ENCODE measurements around the gene PMEPA1.

Gene PMEPA1

DNA sequence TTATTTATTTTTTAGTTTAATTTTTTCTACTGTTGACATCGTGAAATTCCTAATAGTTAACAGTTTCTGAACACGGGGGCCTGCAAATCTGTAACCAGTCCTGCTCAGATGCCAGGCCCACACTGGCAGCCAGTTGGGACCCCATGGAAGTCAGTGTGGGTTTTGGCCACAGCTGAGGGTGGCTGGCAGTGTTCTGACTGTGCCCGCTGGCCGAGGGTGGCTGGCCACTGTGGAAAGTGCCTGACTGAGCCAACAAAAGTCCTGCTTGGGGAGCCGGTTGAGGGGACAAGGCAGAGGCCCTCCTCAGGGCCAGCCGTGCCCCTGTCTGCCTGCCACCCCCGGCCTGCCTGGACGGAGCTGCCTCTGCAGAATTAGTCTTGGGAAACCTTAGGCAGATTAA, 4.1 kb upstream of the PMEPA1 start:
- DNase-seq (ENCODE audit: low read depth), result no peak
- no peak overlapping the region for H3K4me3 ChIP-seq (ENCODE audit: low read depth, low read length)

DNA sequence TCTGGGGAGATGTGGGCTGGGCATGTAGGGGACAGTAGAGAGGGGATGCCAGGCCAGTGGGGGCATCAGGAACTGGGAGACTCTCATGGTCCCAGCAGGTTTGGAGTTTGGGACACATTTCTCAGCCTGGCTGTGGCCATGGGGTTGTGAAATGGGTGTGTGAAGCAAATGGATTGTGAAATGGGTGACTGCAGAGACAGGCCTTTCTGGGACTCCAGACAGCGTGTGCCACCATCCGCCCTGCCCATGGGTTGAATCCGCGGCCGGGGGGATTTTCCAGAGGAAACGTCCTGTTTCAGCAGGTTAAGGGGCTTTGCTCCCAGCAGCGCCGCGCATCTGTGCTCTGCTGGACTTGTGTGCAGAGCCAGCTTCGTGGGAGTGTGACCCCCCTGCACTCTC, 3.7 kb upstream of the PMEPA1 start:
- no peak overlapping the region for H3K4me3 ChIP-seq (ENCODE audit: low read depth, low read length)

DNA sequence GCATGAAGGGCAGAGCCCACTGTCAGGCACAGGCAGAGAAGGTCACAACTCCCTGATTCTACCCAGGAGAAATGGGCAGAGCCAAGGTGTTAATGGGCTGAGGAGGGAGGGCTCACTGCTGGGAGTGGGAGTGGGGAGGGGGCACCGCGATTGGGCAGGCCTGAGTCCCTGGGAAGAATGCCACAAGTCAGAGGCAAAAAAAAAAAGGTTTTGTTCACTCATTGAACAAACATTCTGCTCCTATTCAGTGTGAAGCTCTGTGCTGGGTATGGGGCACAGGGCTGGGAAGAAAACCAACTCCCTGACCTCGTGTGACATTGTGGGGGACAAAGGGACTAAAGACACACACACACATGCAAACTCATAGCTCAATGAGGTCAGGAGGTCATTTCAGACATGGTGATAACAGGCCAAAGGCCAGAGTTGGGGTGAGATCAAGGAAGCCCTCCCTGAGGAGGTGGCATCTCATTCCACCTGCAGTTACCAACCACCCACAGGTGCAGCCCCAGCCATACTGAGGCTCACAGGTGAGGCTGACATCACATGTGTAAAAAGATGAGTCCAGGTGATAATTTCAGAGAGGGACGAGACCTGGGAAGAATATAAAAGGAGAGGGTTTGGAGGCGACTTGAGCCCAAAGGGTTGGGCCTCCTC, 3.2 kb upstream of the PMEPA1 start:
- H3K4me3 ChIP-seq (ENCODE audit: low read depth, low read length), result no peak overlapping the region
- no peak for DNase-seq (ENCODE audit: low read depth)

More for the DNA sequence above, 3.7 kb upstream of the PMEPA1 start:
- DNase-seq (ENCODE audit: low read depth), result no peak

DNA sequence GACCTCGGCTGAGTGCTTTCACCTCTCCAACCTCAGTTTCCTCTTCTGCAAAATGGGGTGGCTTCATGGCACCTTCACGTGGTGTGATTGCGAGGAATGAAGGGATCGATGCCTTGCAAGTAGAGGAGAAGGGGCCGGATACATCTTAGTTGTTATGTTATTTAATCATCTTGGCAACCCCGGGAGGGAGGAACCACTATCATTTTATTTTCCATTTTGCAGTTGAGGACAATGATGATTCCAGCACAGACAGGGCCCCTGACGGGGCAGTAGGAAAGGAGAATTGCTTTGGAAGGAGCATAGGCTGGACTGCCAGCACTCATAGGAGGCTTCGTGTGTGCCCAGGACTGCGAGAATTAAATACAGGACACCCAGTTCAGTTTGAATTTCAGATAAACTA, 2.5 kb upstream of the PMEPA1 start:
- no peak for DNase-seq (ENCODE audit: low read depth)
- H3K4me3 ChIP-seq (ENCODE audit: low read depth, low read length), result no peak overlapping the region

DNA sequence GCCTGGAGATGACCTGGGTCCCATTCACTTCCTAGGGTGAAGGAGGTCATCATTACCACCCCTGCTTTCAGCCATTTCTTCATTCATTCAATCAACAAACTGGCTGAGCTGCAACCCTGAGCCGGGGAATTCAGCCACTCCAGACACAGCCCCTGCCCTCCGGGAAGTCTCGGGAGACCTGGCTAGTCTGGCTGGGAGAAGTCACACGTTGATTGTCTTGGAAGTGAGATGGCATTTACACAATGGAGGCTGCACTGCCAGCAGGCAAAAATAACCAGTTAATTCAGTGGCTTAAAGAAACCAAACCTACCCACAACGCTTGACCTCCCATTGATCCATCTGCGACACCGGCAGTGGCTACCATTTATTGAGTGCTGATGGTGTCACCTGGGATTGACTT, 2.0 kb upstream of the PMEPA1 start:
- DNase-seq (ENCODE audit: low read depth), result no peak
- no peak overlapping the region for H3K4me3 ChIP-seq (ENCODE audit: low read depth, low read length)

DNA sequence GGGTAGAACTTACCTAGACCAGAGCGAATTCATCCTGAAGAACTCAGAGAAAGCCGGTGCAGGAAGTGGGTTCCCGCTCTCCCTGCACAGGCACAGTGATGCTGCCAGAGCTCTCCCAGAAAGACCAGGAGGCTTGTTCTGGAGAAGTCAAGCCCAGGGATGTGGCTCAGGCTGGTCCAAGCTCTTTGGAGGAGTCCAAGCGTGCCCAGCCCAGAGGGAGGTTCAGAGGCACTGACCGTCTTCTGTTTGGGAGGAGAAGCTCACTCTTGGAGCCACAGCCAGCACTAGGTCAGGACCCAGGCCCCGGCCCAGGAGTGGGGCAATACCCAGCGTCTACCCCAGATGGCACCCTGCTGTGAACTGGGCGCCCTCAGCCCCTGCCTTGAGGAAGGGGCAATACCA, 1.5 kb upstream of the PMEPA1 start:
- DNase-seq (ENCODE audit: low read depth), result no peak
- no peak overlapping the region for H3K4me3 ChIP-seq (ENCODE audit: low read depth, low read length)

DNA sequence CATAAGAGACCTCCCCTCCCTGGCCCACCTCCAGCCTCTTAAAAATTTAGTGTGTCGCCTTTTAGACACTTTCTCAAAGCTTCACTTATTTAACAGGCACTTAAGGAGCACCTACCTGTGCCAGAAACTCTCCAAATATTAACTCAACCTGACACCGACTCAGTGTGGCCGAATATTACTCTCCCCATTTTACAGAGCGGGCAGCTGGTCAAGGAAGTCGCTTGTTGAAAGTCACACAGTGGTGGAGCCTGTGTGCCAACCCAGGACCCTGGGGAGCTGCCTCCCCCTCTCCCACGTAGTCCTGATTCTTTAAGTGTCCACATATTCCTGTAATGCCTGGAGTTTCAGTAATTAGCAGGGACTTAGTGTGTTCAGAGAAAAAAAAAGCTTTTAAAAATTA, 1.0 kb upstream of the PMEPA1 start:
- no peak for DNase-seq (ENCODE audit: low read depth)
- peak overlapping the region; percentile 82 for H3K4me3 ChIP-seq (ENCODE audit: low read depth, low read length)

DNA sequence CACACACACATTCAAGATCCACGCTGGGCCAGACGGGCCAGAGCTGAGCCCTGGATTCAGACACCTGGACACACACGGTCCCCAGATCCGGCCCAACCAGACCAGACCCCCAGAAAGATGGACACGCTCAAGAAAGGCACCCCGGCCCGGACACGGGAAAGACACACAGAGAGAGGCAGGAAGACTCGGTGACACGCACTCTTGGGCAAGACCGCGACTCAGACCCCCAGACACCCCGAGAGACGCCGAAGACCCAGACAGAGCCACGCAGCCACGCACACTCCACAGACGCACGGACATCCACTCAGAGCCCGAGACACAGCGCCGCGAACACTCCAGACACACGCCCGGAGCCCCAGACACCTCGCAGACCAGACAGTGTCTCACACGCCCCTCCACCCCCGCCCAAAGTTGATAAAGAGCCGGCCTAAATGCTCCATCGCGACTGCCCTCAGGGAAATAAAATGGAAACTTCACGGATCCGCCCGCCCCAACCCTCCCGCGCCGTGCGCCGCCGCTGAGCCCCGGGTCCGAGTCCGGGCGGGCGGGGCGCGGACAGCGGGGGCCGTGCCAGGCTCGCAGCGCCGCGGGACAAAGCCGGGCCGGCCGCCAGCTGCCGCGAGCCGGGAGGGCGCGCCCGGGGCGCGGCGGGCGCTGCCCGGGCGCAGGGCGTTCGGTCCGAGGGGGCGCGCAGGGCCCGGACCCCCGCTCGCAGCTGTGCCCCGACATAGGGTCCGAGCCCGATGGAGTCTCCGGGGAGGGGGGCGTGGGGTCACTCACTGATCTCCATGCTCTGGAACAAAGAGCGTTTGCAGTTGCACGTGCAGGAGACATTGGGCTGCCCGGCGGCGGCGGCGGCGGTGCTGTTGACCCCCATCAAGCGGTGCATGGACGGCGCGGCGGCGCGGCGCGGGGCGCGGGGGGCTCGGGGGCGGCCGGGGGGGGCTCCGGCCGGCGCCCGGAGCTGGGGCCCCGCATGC, 831 bp downstream of the PMEPA1 start:
- H3K4me3 ChIP-seq (ENCODE audit: low read depth, low read length), result peak overlapping the region; percentile 82
- DNase-seq (ENCODE audit: low read depth), result no peak

DNA sequence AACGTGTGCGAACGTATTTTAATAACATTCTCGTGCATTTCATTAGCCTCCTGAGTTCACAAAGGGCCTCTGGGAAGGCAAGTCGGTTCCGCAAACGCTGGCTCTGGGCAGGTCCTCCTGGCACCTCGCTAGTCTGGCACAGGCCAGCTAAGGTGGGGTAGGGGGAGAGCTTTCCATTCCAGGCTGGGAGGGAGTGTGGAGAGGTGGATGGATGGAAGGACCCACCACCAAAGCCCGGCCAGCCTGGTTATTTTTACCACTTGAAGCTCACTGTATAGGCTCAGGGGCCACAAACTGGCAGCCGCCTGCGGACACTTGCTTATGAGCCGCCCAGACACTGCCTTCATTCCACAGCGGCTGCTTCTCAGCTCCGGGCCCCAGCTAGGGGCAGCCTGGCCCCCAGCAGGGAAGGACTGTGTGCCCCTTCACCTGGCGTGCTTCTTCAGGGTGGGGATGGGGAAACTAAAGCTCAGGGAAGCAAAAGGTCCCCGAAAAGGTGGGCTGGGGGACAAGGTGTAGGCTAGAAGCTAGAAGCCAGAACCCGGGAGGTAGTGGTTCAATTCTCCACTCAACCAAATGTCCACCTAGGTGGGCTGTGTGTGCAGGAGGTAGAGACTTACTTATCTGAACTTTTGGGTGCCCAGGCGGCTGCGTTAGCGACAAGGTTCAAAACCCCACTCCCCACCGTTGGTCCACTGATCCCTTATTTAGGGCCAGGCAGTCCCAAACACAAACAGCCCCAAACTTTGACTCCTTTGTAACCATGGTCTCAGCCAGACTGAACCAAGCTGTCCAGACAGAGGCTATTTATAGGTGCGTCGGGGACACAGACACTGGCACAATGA, 1.7 kb downstream of the PMEPA1 start:
- H3K4me3 ChIP-seq (ENCODE audit: low read depth, low read length), result peak overlapping the region; percentile 82

DNA sequence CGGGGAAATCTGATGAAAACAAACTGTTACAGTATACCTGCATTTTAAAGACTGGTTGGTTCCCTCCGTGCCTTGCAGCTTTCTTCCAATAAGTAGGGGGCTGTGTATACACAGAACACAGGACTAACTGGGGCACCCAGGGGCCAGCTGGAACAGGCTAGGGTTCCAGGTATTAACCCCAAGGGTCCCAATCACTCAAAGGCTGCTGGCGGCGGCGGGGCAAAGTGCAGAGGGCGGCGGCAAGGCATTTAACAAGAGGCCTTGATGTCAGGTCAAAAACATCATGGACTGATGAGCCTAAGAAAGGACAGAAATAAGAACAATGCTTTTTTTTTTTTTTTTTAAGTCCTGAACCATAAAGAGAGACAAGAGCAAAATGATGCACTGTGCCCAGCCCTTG, 2.5 kb downstream of the PMEPA1 start:
- no peak for DNase-seq (ENCODE audit: low read depth)
- no peak overlapping the region for H3K4me3 ChIP-seq (ENCODE audit: low read depth, low read length)

More for the DNA sequence above, 1.7 kb downstream of the PMEPA1 start:
- DNase-seq (ENCODE audit: low read depth), result no peak

DNA sequence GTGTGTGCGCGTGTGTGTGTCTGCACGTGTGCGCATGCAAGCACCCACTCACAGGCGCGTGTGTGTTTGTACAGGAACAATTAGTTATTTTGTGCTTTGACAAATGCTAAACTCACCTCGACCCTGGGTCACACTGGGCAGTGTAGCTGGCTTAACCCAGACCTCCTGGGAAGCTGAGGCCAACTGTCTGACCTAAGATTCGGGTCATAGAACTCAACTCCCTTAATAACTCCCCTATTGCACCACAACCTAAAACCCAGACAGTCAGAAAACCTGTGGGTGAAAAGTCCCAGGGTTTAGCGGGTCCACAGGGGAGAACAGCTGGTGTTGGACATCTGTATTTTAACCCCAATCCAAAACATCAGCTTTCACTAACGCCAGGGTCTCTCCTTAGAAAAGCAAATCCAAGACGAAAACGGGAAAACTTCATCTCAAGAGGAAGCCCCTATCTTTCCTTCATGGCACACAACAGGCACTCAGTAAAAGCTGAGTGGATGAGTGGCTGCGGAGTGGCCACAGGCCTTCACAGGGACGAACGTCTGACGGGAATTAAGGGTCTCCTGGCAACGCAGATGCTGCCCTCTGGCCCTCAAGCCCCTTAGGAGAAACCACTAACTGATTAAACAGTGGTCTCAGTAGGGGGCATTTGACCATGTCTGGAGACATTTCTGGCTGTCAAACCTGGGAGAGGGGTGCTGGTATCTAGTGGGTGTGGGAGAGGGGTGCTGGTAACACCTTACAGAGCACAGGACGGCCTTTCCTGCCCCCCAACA, 4.5 kb downstream of the PMEPA1 start:
- H3K4me3 ChIP-seq (ENCODE audit: low read depth, low read length), result no peak overlapping the region
- DNase-seq (ENCODE audit: low read depth), result no peak

DNA sequence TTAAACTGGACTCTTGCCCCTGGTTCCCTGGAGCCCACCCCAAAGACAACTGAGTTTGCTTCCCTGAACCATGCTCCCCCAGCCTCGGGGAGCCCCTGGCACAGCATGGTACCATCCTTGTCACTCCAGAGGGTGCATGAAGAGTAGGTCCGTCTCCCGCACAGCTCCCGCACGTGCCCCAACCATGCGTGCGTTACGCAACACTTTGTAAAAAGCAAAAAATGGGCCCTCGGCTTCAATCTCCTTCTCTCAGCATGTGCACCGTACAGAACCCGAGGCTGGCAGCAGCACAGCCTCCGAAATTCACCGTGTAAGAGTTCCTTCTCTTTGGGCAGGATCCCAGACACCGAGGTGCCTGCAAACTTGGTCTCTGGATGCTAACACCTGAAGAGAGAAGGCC, 5.6 kb downstream of the PMEPA1 start:
- H3K4me3 ChIP-seq (ENCODE audit: low read depth, low read length), result no peak overlapping the region
- DNase-seq (ENCODE audit: low read depth), result no peak

DNA sequence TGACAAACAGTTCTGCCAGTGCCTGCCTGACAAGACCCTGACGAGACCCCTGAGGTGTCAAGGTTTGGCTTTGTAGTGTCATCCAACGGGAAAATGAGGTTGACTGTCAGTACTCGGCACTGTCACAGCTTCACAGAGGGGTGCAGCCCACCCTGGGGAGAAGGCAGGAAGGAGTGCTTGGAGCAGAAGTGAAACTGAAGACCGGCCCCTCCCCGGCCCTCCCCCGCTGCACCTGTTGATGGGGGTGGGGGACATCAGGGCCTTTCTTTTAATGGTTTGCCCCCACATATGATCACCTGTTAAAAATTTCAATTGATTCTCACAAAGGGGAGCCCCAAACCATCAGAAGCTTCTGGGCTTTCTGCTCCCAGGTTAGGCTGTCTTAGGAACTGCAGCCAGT, 6.8 kb downstream of the PMEPA1 start:
- H3K4me3 ChIP-seq (ENCODE audit: low read depth, low read length), result no peak overlapping the region
- no peak for DNase-seq (ENCODE audit: low read depth)

DNA sequence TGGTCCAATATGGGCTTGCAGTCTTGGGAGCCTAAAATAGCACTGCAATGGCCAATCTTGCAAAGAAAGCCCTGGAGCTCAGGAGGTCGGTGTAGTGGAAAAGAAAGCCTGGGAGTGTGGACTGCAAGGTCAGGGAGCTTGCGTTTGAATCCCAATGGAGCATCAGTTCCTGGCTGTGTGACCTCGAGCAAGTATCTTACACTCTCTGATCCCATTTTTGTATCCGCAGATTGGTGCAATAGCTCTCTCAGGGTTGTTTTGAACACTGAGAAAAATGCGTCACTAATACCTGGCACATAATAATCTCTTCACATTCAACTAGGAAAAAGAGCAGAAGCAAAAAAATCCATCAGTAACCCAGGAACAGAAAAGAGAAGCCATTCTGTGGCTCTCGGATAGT, 7.3 kb downstream of the PMEPA1 start:
- no peak overlapping the region for H3K4me3 ChIP-seq (ENCODE audit: low read depth, low read length)
- DNase-seq (ENCODE audit: low read depth), result no peak

DNA sequence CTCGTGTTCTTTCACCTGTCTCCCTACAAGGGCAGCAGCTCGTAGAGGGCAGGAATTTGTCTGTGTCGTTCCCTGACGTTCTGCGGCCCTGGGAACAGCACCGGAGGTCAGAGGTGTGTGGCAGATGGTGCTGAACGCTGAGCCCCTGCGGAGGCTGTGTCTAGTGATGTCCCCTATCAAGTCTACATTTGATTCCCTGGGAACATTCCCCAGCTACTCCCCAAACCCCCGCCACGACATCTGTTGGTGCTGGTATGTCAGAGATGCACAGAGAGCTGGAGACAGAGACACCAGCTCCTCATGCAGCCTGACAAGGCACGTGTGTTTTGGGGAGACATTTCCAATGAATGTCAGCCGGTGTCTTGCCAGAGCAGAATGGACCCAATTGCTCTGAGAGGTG, 7.7 kb downstream of the PMEPA1 start:
- DNase-seq (ENCODE audit: low read depth), result no peak

DNA sequence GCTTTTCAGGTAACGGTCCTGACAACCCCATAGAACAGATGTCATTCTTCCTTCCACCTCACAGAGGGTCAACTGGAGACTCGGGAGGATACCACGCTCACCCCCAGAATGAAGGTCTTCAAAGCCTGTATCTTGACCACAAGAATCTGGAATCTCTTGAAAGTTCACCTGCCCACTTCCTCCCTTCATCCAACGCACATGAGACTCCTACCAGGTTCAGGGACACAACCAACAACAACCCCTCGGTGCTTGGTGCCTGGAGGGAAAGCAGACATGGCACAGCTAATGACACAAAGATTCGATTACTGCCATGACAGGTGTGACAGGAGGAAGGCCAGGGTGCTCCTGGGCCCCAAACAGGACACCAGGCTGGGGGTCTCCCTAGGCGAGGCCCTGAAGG, 8.2 kb downstream of the PMEPA1 start:
- DNase-seq (ENCODE audit: low read depth), result no peak

More for the DNA sequence above, 7.7 kb downstream of the PMEPA1 start:
- no peak overlapping the region for H3K4me3 ChIP-seq (ENCODE audit: low read depth, low read length)

DNA sequence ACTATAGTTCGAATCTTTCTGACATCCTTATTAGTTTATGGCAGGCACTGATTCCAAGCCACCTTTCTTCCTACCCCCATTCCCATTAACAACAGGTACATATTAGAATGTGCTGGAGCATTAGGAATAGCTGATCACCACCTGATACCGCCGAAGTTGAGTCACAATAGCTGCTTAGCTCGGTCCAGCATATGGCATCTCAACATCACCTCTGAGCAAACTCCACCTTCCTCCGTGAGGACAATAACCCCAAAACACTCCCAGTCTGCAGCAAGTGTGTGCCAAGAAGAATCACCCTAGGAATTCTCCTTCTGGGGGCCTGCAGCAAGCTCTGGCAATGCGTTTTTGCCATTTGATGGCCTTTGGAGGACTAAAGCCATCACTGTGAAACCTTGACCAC, 8.7 kb downstream of the PMEPA1 start:
- no peak for DNase-seq (ENCODE audit: low read depth)
- H3K4me3 ChIP-seq (ENCODE audit: low read depth, low read length), result no peak overlapping the region

More for the DNA sequence above, 8.2 kb downstream of the PMEPA1 start:
- H3K4me3 ChIP-seq (ENCODE audit: low read depth, low read length), result no peak overlapping the region

DNA sequence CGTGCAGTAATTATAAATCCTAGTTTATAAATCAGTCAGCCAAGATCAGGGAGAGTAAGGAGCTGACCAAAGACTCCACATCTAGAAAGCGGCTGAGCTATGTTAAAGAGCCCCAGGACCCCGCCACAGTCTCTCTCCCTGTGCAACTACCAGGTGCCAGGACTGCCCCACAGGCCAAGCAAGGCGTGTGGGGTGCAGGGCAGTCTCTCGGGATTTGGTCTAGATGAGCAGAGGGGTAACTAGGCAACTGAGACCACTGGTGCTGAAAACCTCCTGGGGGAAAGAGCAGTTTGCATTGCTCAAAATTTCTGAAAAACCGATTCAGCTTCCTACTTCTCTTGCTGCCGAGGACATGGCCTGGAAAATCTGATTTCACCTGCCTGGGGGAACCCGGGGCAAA, 10.4 kb downstream of the PMEPA1 start:
- no peak for DNase-seq (ENCODE audit: low read depth)

DNA sequence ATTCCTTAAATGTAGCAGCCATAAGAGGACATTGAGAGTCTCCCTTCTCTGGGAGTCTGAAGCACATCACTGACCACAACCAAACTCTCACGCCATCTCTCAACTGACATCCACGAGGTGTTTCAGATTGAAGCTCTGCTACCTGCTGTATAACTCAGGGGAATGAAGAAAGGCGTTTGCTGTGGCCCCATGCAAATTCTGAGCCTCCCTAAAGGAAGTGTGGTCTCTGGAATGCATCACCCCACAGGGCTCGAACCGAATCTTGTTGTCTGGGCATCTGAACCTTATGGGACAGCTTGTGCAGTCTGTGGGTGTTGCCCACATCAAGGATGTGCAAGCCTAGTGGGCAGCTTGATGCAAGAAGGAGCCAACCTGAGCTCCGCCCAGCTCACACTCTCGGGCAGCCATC, 10.9 kb downstream of the PMEPA1 start:
- no peak for DNase-seq (ENCODE audit: low read depth)
- H3K4me3 ChIP-seq (ENCODE audit: low read depth, low read length), result no peak overlapping the region

More for the DNA sequence above, 10.4 kb downstream of the PMEPA1 start:
- no peak overlapping the region for H3K4me3 ChIP-seq (ENCODE audit: low read depth, low read length)
